Memory B cell (primary cell): ENCODE data around the gene HEBP1.
"Not testable (repeated sequence)": the region's sequence is repeated elsewhere in the genome, so short reads cannot be mapped to it uniquely, and the experiment has no call there.

ENCODE experiments used
- ATAC-seq: fragments of 150-1000 bp; cut with Tn5 transposase; 2 replicates; pipeline ENCODE4 v1.10.0; 2021; ENCODE audit warnings: low read depth, mild to moderate bottlenecking, moderate library complexity
- DNase-seq, 2 donors: peaks; one replicate each; pipeline ENCODE4 v3.0.0; 2022; ENCODE audit warnings: low spot score in 2 of 2
- H3K27ac Mint-ChIP-seq: one replicate; pipeline ENCODE4 v1.8.0; 2022; ENCODE audit warnings: mild to moderate bottlenecking, moderate library complexity, mixed read lengths
- H3K27me3 Mint-ChIP-seq: one replicate; pipeline ENCODE4 v1.8.0; 2022; ENCODE audit warnings: mixed read lengths
- H3K36me3 Mint-ChIP-seq: one replicate; pipeline ENCODE4 v1.8.0; 2022; ENCODE audit warnings: mild to moderate bottlenecking, mixed read lengths
- H3K4me1 Mint-ChIP-seq: one replicate; pipeline ENCODE4 v1.8.0; 2022; ENCODE audit warnings: mixed read lengths
- H3K4me3 Mint-ChIP-seq: one replicate; pipeline ENCODE4 v1.8.0; 2022; ENCODE audit warnings: mild to moderate bottlenecking, moderate library complexity, mixed read lengths
- H3K9me3 Mint-ChIP-seq: one replicate; pipeline ENCODE4 v1.8.0; 2022; ENCODE audit warnings: mixed read lengths

The HEBP1 gene, protein sequence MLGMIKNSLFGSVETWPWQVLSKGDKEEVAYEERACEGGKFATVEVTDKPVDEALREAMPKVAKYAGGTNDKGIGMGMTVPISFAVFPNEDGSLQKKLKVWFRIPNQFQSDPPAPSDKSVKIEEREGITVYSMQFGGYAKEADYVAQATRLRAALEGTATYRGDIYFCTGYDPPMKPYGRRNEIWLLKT

GRCh38 chr12:12999959-13000615 lies at the start of gene HEBP1:
Gene HEBP1 (minus strand): TSS chr12:13000265. CDS start chr12:13000114, 151 bp downstream.
- Mint-ChIP-seq H3K27me3 (peaks cover 1% of the 10 kb centered on the region), H3K4me1 (peaks cover 27% of the 10 kb centered on the region), H3K27ac (peak within 1 kb of the TSS; percentile 82), H3K4me3 (peak within 1 kb of the TSS; percentile 88), H3K9me3 (no peaks in the 10 kb centered on the region), H3K36me3 (no peaks in the 10 kb centered on the region)
- DNase-seq (peak; percentile 97), ATAC-seq (peak; percentile 88)

DNA sequence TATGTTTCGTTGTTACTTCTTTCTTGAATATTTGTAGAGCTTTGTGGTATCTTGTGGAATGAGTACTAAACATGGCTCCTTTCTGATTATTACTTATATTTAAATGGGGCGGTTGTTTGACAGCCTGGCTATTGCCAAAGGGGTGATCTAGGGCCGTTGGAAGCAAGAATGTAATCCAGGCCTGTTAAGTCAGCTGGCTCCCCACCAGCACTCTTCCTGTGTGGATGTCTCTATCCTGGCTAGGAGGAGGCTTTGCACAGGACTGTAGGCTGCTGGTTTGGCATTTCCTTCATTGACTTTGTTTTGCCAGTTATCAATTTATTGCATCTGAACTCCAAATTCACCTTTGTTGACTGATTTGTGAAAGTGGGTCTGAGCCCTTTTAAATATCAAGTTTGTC lies 49.8 kb upstream of the HEBP1 start:
- H3K27ac Mint-ChIP-seq = peak overlapping the region; percentile 75
- ATAC-seq = no peak
- DNase-seq = no peak
- H3K4me1 Mint-ChIP-seq = peaks cover 15% of the 10 kb centered on the region
- peaks cover 8% of the 10 kb centered on the region for H3K9me3 Mint-ChIP-seq
- no peak overlapping the region for H3K4me3 Mint-ChIP-seq
- no peaks in the 10 kb centered on the region for H3K27me3 Mint-ChIP-seq
- peaks cover 6% of the 10 kb centered on the region for H3K36me3 Mint-ChIP-seq

DNA sequence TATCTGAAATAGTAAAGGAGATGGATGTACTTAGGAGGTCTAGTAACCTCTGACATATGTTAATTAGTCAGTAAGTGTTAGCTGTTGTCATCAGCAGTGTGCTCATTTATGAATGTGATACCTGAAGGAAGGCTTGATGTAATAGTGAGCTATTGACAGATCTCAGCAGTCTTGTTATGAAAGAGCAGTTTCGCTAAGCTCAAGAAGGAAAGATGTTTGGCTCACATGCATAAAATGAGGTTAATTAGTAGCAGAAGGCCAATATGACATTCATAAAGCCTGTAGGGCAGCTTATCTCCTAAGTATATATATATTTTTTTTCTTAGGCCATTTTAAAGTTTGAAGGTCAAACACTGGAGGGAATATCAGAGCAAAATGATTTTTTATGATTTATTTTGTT lies 46.9 kb upstream of the HEBP1 start:
- no peak overlapping the region for H3K27ac Mint-ChIP-seq
- ATAC-seq = no peak
- no peaks in the 10 kb centered on the region for H3K27me3 Mint-ChIP-seq
- DNase-seq = no peak
- no peak overlapping the region for H3K4me3 Mint-ChIP-seq
- peaks cover 17% of the 10 kb centered on the region for H3K4me1 Mint-ChIP-seq
- H3K36me3 Mint-ChIP-seq = no peaks in the 10 kb centered on the region
- no peaks in the 10 kb centered on the region for H3K9me3 Mint-ChIP-seq

DNA sequence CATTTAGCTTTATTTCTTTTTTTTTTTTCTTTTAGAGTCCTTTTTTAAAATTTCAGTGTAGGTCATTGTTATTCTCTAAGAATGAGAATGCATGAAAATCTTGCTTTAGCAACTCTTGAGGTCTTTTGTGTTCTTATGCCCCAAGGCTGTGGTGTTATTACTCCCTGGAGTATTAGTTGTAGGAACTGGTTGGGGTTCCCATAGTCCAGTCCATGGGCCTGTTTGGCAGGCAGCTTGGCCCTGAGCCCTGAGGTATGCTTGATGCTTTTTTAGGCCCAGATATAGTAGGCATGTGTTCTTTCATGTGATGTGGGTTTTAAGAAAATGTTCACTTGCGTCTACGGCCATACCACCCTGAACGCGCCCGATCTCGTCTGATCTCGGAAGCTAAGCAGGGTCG lies 45.8 kb upstream of the HEBP1 start:
- Mint-ChIP-seq H3K9me3 (no peaks in the 10 kb centered on the region), H3K4me3 (peak overlapping the region; percentile 13)
- no peak for ATAC-seq

DNA sequence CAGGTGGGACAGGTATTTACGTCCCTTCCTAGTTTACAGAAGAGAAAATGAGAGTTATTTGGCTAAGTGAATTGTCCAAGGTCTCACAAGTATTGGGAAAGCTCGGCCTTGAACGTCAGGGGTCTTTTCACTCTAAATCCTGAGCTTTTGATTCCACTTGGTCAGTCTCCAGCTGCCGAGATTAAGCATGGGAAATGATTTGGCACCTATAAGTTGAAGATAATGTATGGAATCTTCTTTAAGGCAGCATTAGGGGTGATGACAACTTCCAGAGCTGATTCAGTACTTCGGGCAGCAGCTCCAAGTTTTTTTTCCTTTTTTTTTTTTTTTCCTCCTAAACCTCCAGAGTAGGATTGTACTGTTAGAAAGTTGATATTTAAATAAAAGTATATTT lies 44.8 kb upstream of the HEBP1 start:
- DNase-seq (no peak), ATAC-seq (no peak)
- Mint-ChIP-seq H3K9me3 (no peaks in the 10 kb centered on the region), H3K4me3 (peak overlapping the region; percentile 89), H3K27ac (peak overlapping the region; percentile 48), H3K27me3 (no peaks in the 10 kb centered on the region), H3K4me1 (peaks cover 14% of the 10 kb centered on the region), H3K36me3 (no peaks in the 10 kb centered on the region)

More for the DNA sequence above, 45.8 kb upstream of the HEBP1 start:
- Mint-ChIP-seq H3K27me3 (no peaks in the 10 kb centered on the region), H3K36me3 (no peaks in the 10 kb centered on the region), H3K27ac (no peak overlapping the region), H3K4me1 (peaks cover 14% of the 10 kb centered on the region)
- no peak for DNase-seq

- DNase-seq (peak; percentile 60 to 68), ATAC-seq (peak; percentile 96)
- Mint-ChIP-seq H3K36me3 (no peaks in the 10 kb centered on the region), H3K4me3 (peak within 1 kb of the TSS; percentile 89), H3K27me3 (no peaks in the 10 kb centered on the region), H3K27ac (peak within 1 kb of the TSS; percentile 85), H3K4me1 (peaks cover 15% of the 10 kb centered on the region), H3K9me3 (no peaks in the 10 kb centered on the region)
These were observed 44.2 kb upstream of the HEBP1 start, which contains the start of gene FAM234B for GRCh38 chr12:13044002-13044905. Gene FAM234B (plus strand): TSS chr12:13044381. CDS start chr12:13044404, 23 bp downstream.

- Mint-ChIP-seq H3K27me3 (no peaks in the 10 kb centered on the region), H3K4me3 (no peak overlapping the region), H3K4me1 (peaks cover 15% of the 10 kb centered on the region), H3K36me3 (no peaks in the 10 kb centered on the region), H3K9me3 (no peaks in the 10 kb centered on the region), H3K27ac (no peak overlapping the region)
- DNase-seq (no peak), ATAC-seq (no peak)
These were observed 42.7 kb upstream of the HEBP1 start for GRCh38 chr12:13042666-13043230.

DNA sequence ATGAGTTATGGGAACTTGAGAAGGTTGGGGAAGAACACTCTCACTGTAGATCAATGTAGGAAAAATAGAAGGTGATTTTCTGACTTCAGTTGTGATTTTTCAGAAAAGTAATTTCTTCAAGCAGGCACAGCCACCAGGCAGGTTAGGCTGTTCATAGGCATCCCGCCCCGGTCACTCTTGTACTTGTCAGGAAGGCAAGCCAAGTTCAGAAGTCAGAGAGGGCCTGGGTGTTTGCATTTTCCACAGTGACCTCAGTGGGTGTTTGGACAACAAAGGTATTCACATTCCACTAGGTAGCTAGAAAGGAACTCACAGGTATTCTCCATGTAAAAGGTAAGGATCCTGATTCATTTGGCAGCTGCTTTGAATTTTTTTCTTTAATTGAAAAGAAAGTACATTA lies 41.2 kb upstream of the HEBP1 start:
- Mint-ChIP-seq H3K27me3 (peaks cover 2% of the 10 kb centered on the region), H3K9me3 (no peaks in the 10 kb centered on the region), H3K36me3 (no peaks in the 10 kb centered on the region), H3K4me3 (no peak overlapping the region), H3K4me1 (peaks cover 12% of the 10 kb centered on the region), H3K27ac (no peak overlapping the region)
- DNase-seq (no peak), ATAC-seq (no peak)

DNA sequence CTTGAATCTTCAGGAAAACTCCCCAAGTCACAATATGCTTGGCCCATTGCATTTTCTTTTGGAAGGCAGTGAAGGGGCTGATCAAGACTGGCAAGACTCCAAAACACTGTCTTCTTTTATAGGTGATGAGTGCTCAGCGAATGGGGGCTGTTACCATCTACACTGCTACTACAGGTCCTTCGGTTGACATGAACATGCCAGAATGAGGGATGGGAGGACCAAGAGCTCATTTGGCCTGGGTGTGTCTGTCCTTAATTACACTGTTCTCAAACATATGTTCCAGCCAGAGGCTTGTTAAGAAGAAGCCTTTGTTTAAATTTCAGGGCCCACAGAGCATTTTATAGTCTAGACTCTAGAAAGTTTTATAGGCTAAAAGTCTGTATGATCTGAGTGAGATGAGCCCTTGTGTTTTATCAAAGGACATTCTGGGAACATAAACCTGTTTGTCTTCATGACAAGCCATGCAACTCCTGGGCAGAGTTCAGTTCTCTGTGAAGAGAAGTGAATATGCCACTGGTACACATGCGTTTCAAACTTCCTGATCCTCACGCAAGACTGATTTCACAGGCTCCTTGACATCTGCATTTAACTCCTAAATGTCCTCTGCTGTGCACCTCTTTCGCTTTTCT lies 39.4 kb upstream of the HEBP1 start:
- Mint-ChIP-seq H3K27me3 (peaks cover 3% of the 10 kb centered on the region), H3K36me3 (no peaks in the 10 kb centered on the region), H3K4me1 (peaks cover 4% of the 10 kb centered on the region), H3K4me3 (no peak overlapping the region), H3K9me3 (no peaks in the 10 kb centered on the region), H3K27ac (no peak overlapping the region)
- DNase-seq (no peak), ATAC-seq (peak; percentile 50)

GRCh38 chr12:13038491-13039161 lies 38.6 kb upstream of the HEBP1 start:
- no peak for ATAC-seq
- Mint-ChIP-seq H3K4me3 (no peak overlapping the region), H3K9me3 (no peaks in the 10 kb centered on the region), H3K27ac (no peak overlapping the region), H3K27me3 (peaks cover 3% of the 10 kb centered on the region), H3K36me3 (no peaks in the 10 kb centered on the region), H3K4me1 (peaks cover 4% of the 10 kb centered on the region)
- DNase-seq = no peak

DNA sequence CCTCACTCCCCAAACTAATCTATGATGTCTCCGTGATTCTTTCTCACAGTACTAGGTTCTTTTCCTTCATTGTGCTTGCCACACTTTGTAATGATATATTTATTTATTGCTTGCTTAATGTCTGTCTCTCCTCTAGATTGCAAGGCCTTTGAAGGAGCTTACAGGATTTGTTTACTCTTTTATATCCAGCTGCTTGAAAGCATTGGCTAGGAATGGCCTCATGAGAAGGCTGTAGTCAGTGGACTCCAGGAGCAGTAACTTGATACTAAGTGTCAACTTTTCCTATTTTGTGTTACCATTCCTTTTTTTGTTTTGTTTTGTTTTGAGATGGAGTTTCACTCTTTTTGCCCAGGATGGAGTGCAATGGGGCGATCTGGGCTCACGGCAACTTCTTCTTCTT lies 36.8 kb upstream of the HEBP1 start:
- no peak overlapping the region for H3K4me3 Mint-ChIP-seq
- DNase-seq (no peak), ATAC-seq (no peak)
- no peaks in the 10 kb centered on the region for H3K36me3 Mint-ChIP-seq
- H3K27me3 Mint-ChIP-seq = peaks cover 3% of the 10 kb centered on the region
- H3K9me3 Mint-ChIP-seq = no peaks in the 10 kb centered on the region
- H3K4me1 Mint-ChIP-seq = peaks cover 4% of the 10 kb centered on the region
- H3K27ac Mint-ChIP-seq = no peak overlapping the region

DNA sequence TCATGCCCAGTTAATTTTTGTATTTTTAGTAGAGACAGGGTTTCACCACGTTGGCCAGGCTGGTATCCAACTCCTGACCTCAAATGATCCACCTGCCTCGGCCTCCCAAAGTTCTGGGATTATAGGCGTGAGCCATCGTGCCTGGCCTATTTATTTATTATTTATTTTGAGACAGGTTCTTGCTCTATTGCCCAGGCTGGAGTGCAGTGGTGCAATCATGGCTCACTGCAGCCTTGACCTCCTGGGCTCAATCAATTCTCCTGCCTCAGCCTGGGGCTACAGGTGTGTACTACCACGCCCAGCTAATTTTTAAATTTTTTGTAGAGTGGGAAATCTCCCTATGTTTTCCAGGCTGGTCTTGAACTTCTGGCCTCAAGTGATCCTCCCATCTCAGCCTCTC lies 35.3 kb upstream of the HEBP1 start:
- not testable (repeated sequence) for DNase-seq, H3K4me1 Mint-ChIP-seq, ATAC-seq, H3K9me3 Mint-ChIP-seq, H3K4me3 Mint-ChIP-seq, H3K36me3 Mint-ChIP-seq, H3K27me3 Mint-ChIP-seq, H3K27ac Mint-ChIP-seq

- DNase-seq (no peak), ATAC-seq (no peak)
- no peaks in the 10 kb centered on the region for H3K36me3 Mint-ChIP-seq
- no peaks in the 10 kb centered on the region for H3K4me1 Mint-ChIP-seq
- H3K27ac Mint-ChIP-seq = no peak overlapping the region
- no peak overlapping the region for H3K4me3 Mint-ChIP-seq
- H3K27me3 Mint-ChIP-seq = peaks cover 3% of the 10 kb centered on the region
- no peaks in the 10 kb centered on the region for H3K9me3 Mint-ChIP-seq
These were observed 33.4 kb upstream of the HEBP1 start for GRCh38 chr12:13033476-13033875.
